ENCODE results near the gene MXD4.
"Not testable (repeated sequence)": the region's sequence is repeated elsewhere in the genome, so short reads cannot be mapped to it uniquely, and the experiment has no call there.

The MXD4 gene

GRCh38 chr4:2249526-2250356, 12.2 kb downstream of the MXD4 start:
- no peak for DNase-seq

DNA sequence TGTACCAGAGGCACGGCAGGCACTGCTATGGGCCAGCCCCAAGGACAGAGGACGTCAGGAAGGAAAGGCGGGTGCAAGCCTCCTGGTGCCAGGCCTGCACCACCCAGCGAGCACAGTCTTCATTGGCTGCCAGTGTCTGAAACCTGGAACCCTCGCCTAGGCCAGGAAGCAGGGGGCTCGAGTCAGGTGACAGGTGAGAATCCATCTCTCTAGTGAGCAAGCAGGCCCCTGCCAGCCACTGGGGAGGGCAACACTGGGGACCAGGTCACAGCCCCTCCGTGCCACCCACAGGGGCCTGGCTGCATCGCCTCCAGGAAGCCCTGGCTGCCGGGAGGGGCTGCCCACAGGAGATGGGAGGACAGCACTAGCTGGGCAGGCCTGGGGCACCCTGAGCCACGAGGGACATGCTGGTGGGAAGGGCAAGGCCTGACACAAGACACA, 13.1 kb downstream of the MXD4 start:
- DNase-seq: no peak

DNA sequence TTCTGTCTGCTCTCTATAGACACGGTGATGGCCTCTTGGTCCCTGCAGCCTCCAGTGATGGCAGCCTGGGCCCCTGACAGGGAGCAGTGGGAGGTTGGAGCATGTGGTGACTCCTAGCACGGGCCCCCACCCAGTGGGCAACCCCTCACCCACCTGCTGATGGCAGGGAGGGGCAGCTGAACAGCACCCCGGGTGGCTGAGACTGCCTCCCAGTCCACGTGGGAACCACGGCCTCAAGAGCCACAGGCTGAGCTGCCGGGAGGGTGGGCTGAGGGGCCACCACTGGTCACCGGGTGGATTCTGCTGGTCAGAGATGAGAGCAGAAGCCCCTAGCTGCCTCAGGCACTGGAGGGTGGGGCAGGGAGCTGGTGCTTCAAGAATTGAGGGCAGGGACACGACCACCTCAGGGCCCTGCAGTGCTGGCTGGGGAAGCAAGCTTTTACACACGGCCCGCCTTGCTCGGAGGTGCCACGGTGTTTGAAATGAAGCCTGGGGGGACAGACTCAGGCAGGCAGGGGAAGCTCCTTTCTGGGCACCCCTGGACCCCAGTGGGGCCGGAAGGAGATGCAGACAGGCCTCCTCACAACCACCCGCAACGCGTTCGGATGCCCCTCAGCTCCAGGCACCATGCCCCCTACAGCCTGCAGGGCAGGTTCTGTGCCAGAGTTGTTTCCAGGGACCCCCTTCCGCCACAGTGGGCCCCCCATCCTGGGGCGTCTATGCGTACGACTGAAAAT, 13.7 kb downstream of the MXD4 start:
- DNase-seq: no peak

DNA sequence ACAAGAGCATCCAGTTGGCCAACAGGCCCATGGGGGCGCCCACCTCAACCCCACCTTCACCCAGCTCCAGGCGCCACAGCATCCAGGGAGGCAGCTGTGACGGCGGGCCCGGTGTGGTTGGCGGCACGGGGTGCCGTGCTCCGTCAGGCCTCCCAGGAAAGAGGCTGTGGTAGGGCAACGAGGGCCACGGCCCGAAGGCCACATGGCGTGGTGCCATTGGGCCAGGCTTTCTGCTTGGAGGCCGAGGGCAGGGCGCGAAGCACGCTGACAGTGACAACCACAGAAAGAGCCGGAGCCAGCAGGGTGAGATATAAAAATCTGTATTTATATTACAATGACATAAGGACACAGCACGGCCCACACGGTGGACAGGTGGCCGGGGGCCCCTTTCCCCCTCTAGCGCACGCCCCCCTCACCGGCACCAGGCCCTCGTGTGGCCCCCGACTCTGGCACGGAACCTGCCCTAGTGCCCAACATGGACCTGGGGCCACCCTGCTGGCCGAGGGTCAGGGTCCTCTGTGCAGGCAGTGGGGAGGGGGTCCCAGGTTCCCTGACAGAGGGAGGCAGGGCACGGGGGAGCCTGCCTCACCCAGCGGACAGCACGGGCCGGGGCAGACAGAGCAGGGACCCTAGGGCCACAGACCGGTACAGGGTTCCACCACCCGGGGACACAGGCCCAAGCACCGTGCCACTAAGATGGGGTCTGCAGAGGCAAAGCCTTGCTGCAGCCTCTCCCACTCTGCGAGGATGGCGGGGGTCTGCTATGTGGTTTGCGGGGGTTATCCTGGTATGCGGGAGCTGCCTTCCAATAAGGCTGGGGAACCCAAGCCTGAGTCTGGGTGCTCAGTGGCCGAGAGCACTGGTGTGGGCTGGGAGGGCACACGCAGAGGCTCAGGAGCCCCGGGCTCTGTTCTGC, 14.5 kb downstream of the MXD4 start:
- DNase-seq: no peak

- DNase-seq: no peak
Observed at GRCh38 chr4:2246384-2247127, 15.4 kb downstream of the MXD4 start.

DNA sequence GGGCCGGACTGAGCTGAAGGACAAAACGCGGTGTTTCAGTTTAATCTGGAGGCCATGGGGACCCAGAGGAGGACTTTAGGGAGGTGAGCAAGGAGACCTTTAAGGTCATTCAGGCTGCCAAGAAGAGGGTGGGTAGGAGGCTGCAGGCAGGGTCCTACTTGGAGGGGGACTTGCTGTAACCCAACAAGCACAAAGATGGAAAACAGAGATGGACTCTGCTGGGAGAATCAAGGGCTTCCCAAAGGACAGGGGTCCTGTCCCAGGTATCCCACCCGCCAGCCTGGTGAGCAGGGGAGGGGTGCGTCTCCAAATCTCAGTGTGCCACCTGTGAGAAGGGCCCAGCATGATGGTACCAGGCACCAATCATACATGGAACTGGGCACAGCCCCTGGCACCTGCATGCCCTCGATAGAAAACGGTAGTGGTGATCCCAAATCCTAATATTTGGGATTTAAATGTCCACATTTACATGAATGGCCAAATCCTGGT, 16.1 kb downstream of the MXD4 start:
- DNase-seq: no peak

- DNase-seq: no peak
Observed at GRCh38 chr4:2245057-2245786, 16.7 kb downstream of the MXD4 start.

DNA sequence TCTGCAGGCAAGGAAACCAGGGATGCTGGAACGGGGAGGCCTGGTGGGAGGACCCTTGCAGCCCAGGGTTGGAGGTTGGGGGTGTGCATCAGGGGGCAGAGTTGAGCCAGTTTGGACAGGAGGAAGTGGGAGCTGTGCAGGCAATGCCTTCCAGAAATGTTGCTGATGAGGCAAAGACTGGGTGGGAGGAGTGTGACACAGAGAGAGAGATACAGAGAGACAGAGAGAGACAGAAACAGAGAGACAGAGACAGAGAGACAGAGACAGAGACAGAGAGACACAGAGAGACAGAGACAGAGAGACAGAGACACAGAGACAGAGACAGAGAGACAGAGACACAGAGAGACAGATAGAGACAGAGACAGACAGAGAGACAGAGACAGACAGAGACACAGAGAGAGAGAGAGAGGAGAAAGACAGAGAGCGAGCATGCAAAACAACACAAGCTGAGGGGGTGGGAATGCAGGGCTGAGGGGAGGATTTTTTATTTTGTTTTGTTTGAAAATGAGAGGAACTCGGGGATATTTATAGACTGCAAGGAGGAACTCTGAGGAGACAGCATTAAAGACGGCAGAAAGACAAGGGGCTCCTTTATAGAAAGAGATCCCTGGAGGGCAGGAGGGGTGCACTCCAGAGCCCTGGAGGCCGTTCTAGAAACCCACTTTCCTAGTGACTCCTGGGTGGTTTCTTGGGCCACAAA, 18.1 kb downstream of the MXD4 start:
- DNase-seq: peak in 1 of 2 donors; percentile 32

DNA sequence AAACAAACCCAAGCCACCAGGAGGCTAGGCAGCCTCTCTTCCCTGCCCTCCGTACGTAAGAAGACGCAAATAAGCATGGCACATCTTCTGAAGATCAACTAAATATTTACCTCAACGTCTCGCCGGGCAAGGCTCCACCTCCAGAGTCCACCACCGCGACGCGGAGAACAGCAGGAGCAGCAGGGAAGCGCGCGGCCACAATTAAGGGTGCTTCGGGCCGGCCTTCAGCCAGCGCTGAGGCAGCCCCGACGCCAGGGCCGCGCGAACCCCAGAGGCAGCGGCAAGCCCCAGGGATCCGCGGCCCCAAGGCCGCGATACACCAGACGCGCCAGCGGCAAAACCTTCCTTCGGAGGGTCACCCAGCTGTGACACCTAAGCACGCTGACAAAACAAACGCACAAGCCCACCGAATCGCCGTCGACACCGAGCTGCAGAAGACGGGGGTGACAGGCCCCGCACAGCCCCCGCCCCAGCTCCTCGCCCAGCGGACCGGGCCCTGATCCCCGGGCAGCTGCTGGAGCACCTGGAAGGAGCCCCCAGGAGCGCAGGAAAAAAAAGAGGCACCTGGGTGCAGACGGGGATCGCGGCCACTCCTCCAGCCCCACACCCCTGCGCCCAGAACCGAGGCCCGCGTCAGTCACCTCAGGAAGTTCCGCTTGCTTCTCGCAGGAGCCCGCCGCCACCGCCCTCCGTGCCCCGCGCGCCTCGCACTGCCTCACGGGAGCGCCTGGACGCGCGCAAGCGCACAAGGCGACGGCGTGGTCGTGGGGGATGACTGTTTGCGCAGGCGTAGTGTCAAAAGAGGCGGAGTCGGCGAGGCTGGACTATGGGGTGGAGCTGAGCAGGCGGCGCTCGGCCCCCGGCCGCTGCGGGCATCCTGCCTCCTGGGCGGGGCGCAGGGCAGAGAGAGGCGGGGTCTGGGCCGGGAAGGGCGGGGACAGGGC, 20.2 kb downstream of the MXD4 start, which contains the start of the genes HAUS3 and POLN:
Gene HAUS3 (minus strand): TSS at position 712 of the 944 bp plus-strand sequence. CDS start 1,175 bp downstream, outside the sequence.
Gene POLN (minus strand): TSS at position 712 of the 944 bp plus-strand sequence. CDS start 12,890 bp downstream, outside the sequence.
- DNase-seq: peak; percentile 95 to 98

DNA sequence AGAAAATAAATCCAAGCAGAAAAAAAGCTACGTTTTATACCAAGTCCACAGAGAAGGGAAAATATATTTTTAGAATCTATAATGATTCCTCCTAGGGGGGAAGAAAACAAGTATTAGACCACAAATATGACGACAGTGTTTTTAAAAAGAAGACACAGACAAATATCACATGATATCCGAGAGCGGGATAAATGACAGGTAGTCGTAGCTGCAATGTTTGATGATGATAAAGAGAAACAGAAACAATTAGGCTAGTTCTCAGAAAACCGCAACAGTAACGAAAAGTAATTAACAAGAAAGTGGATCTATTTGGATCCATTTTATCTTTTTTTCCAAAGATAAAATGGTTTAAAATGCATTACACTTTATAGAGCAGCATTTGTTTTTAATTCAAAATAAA, 20.9 kb downstream of the MXD4 start:
- no peak for DNase-seq

DNA sequence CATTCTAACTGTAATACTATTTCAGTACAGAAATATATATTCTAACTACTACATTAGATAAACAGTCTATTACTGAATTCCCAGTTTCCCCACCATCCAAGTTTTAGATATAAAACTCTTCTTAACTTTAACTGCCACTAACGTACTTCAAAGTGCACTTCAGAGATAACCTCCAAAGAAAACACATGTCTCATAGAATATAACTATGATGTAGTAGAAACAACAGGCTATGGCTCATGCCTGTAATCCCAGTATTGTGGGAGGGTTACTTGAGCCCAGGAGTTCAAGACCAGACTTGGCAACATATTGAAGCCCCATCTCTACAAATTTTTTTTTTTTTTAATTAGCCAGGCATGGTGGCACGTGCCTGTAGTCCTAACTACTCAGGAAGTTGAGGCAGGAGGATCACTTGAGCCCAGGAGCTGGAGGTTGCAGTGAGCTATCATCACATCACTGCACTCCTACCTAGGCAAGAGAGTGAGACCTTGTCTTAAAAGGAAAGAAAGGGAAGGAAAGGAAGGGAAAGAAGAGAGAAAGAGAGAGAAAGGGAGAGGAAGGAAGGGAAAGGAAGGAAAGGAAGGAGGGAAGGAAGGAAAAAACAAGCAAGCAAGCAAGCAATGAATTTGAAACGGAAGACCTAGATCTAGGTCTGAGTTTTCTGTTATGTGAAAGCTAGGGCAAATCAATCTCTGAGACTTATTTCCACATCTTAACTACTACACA, 24.8 kb downstream of the MXD4 start:
- no peak for DNase-seq

- DNase-seq: no peak
Observed at GRCh38 chr4:2231082-2231481, 30.8 kb downstream of the MXD4 start.

DNA sequence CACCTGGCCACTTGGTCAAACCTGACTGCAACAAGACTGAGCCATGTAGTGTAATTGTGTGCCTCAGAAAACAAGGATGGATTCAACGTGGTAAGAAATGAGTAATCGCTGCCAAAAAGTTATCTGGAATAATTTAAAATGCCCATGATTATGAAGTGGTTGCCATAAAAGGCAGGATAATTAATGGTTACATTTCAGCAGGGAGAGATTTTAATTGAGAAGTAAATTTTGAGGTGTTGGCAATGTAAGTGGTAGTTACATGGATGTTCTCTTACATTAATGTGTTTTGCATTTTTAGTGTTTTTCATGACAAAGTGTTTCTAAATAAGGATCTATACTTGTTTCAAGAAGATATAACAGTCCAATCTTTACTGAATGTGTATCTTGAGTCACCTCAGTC, 35.6 kb downstream of the MXD4 start:
- DNase-seq: no peak

- DNase-seq: no peak
Observed at GRCh38 chr4:2222838-2223237, 39.1 kb downstream of the MXD4 start.

- DNase-seq: not testable (repeated sequence)
Observed at GRCh38 chr4:2221378-2221777, 40.5 kb downstream of the MXD4 start.

- DNase-seq: peak; percentile 55 to 60
Observed at GRCh38 chr4:2220016-2220630, 41.8 kb downstream of the MXD4 start.

DNA sequence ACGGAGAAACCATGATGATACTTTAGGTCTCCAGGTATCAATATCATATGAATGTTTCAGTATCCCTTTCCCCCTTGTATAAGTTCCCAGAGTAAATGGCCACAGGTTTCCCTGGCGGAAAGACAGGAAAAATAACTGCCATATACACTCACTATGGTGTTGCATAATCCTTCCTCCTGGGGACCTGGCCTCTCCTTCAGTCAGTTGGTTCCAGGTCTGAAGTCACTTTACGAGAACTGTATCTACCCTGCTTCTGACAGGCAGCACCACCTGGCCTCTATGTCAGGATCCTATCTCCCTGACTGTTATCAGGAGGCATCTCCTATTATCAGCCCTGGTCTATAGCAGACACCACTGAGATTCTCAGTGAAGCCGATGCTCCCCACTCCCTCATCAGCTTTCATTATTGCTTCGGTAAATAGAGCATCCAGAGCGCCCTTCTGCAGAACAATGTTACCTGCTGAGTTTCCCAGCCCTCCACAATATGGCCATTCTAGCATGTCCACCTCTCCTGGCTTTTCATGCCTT, 42.6 kb downstream of the MXD4 start:
- DNase-seq: no peak

DNA sequence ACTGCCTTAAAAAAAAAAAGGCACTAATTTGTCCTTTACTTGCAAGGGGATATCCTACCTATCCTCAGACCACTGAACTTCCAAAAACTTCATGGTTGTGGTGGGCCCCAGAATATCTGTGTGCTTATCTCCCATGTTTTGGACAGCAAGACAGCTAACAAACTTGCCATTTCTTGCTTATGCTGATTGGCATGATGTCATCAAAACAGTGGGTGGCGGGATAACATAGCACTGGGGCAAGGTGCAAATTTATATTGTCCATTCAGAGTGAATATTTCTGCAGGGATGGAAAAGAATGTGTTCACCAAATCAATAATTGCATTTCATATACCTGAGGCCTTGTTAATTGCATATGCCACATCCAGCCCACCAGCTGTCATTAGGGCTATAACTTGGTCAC, 43.5 kb downstream of the MXD4 start:
- DNase-seq: no peak
